ENCODE measurements around the gene ETV2. TPM values are rescaled to one million over a fixed set of nuclear protein-coding genes. Genes with fewer than 3 reads are reported as not detected.
"Not testable (repeated sequence)": the region's sequence is repeated elsewhere in the genome, so short reads cannot be mapped to it uniquely, and the experiment has no call there.

Gene ETV2
- total and polyA plus RNA-seq, 2 experiments from 2014 or later = 0.93 TPM; not detected in 1

DNA sequence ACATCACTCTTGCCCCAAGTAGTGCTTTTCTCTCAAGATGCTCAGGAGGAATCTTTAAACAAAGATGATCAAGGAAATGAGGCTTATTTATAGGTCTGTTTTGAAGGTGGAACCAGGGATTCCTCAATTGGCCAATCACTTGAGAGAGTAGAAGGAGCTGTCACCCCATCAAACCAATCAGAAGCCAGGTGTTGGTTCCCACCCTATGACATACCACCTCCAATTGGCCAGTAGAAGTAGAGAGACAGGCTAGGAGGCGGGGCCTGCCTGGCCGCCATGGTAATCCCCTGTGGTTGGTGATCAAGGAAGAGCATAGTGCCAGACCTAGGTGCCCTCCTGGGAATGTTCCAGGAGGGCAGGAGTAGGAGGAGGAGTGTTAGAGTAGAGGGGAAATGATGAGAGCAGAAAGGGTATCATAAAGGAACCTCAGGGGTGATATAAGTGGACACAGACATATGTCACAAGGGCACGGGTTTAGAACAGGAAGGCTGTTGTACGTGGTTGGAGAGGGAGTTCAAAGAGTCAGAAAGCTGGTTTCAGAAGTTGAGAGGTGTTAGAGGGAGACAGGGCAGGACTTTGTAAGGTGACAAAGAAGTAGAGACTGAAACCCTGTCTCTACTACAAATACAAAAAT lies 45.1 kb upstream of the ETV2 start:
- H3K9me2 ChIP-seq (ENCODE audit: insufficient read depth) = no peaks in the 10 kb centered on the region

GRCh38 chr19:35601971-35602370 lies 39.6 kb upstream of the ETV2 start:
- no peak overlapping the region for H3K4me2 ChIP-seq (ENCODE audit: unreplicated experiment)
- H3K9me2 ChIP-seq (ENCODE audit: insufficient read depth) = no peaks in the 10 kb centered on the region
- H3K36me3 ChIP-seq (ENCODE audit: low read depth) = no peaks in the 10 kb centered on the region
- no peak overlapping the region for H3K27ac ChIP-seq
- no peak overlapping the region for H3K9ac ChIP-seq
- no peak overlapping the region for H2AFZ ChIP-seq
- in situ Hi-C loops (cut with MboI) = no loop called here
- no peaks in the 10 kb centered on the region for H3K4me1 ChIP-seq (ENCODE audit: insufficient read depth)
- no peaks in the 10 kb centered on the region for H4K20me1 ChIP-seq (ENCODE audit: insufficient read depth)
- no peak overlapping the region for H3K4me3 ChIP-seq
- no peaks in the 10 kb centered on the region for H3F3A ChIP-seq (ENCODE audit: insufficient read depth)
- DNase-seq = no peak
- 13 to 21% methylated on average over 3 of the region's 3 CpGs for WGBS, 2 experiments (ENCODE audit: low coverage in 1 of 2, low lambda C conversion rate in 2 of 2, missing lambda C conversion rate in 2 of 2)
- H3K79me2 ChIP-seq (ENCODE audit: insufficient read depth) = no peaks in the 10 kb centered on the region
- peaks cover 3% of the 10 kb centered on the region; the same call in 1 of the 2 replicates for H3K27me3 ChIP-seq (replicated peaks; ENCODE audit: insufficient read depth)
- TF ChIP-seq EZH2phosphoT487 (IDR thresholded peaks at IDR 0.05; ENCODE audit: insufficient read depth, low read depth) (no peak), EZH2 (IDR thresholded peaks at IDR 0.05; ENCODE audit: insufficient read depth, poor library complexity, severe bottlenecking) (no peak)
- H3K9me3 ChIP-seq (ENCODE audit: low read depth) = no peaks in the 10 kb centered on the region

More for the DNA sequence above, 45.1 kb upstream of the ETV2 start:
- Histone ChIP-seq H2AFZ (no peak overlapping the region), H3K4me1 (ENCODE audit: insufficient read depth) (no peaks in the 10 kb centered on the region), H3K36me3 (ENCODE audit: low read depth) (no peaks in the 10 kb centered on the region), H3K27ac (no peak overlapping the region), H3K9ac (no peak overlapping the region), H3F3A (ENCODE audit: insufficient read depth) (no peaks in the 10 kb centered on the region), H3K9me3 (ENCODE audit: low read depth) (no peaks in the 10 kb centered on the region), H3K79me2 (ENCODE audit: insufficient read depth) (no peaks in the 10 kb centered on the region), H4K20me1 (ENCODE audit: insufficient read depth) (no peaks in the 10 kb centered on the region), H3K4me3 (no peak overlapping the region), H3K27me3 (replicated peaks; ENCODE audit: insufficient read depth) (peaks cover 3% of the 10 kb centered on the region; the same call in 1 of the 2 replicates), H3K4me2 (ENCODE audit: unreplicated experiment) (no peak overlapping the region)
- 35 to 41% methylated on average over 4 of the region's 4 CpGs for WGBS, 2 experiments (ENCODE audit: low coverage in 1 of 2, low lambda C conversion rate in 2 of 2, missing lambda C conversion rate in 2 of 2)
- no peak for TF ChIP-seq EZH2phosphoT487 (IDR thresholded peaks at IDR 0.05; ENCODE audit: insufficient read depth, low read depth)
- no peak for TF ChIP-seq EZH2 (IDR thresholded peaks at IDR 0.05; ENCODE audit: insufficient read depth, poor library complexity, severe bottlenecking)
- in situ Hi-C loops (cut with MboI) = no loop called here
- DNase-seq = no peak

DNA sequence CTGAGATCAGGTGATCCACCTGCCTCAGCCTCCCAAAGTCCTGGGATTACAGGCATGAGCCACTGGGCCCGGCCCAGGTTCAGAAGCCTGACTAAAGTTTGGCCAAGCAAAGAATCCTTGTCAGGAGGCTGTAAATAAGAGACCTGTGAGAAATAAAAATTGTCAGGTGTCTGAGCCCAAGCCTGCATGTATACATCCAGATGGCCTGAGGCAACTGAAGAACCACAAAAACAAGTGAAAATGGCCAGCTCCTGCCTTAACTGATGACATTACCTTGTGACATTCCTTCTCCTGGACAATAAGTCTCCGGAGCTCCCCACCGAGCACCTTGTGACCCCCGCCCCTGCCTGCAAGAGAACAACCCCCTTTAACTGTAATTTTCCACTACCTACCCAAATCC lies 37.1 kb upstream of the ETV2 start:
- H2AFZ ChIP-seq; H3K27me3 ChIP-seq (replicated peaks; ENCODE audit: insufficient read depth); H3K4me2 ChIP-seq (ENCODE audit: unreplicated experiment); H3K9ac ChIP-seq; H3K27ac ChIP-seq; H3K9me3 ChIP-seq (ENCODE audit: low read depth); H3K36me3 ChIP-seq (ENCODE audit: low read depth); H3K79me2 ChIP-seq (ENCODE audit: insufficient read depth); in situ Hi-C loops (cut with MboI); H3K9me2 ChIP-seq (ENCODE audit: insufficient read depth); H3F3A ChIP-seq (ENCODE audit: insufficient read depth); DNase-seq; H3K4me1 ChIP-seq (ENCODE audit: insufficient read depth); H3K4me3 ChIP-seq; H4K20me1 ChIP-seq (ENCODE audit: insufficient read depth): not testable (repeated sequence)
- 65 to 70% methylated on average over 4 of the region's 4 CpGs for WGBS, 2 experiments (ENCODE audit: low coverage in 1 of 2, low lambda C conversion rate in 2 of 2, missing lambda C conversion rate in 2 of 2)

- H3K27me3 ChIP-seq (replicated peaks; ENCODE audit: insufficient read depth); H3K27ac ChIP-seq; H3K36me3 ChIP-seq (ENCODE audit: low read depth); H3K4me2 ChIP-seq (ENCODE audit: unreplicated experiment); H3K4me3 ChIP-seq; H3K9me2 ChIP-seq (ENCODE audit: insufficient read depth); H3K9me3 ChIP-seq (ENCODE audit: low read depth); H3K79me2 ChIP-seq (ENCODE audit: insufficient read depth); H4K20me1 ChIP-seq (ENCODE audit: insufficient read depth); DNase-seq; H3K9ac ChIP-seq; in situ Hi-C loops (cut with MboI); H3K4me1 ChIP-seq (ENCODE audit: insufficient read depth); H3F3A ChIP-seq (ENCODE audit: insufficient read depth); H2AFZ ChIP-seq: not testable (repeated sequence)
- 41 to 42% methylated on average over 8 of the region's 8 CpGs for WGBS, 2 experiments (ENCODE audit: low coverage in 1 of 2, low lambda C conversion rate in 2 of 2, missing lambda C conversion rate in 2 of 2)
Measured at GRCh38 chr19:35607170-35607569, 34.4 kb upstream of the ETV2 start.

GRCh38 chr19:35607661-35608060 lies 33.9 kb upstream of the ETV2 start:
- no peaks in the 10 kb centered on the region for H3K36me3 ChIP-seq (ENCODE audit: low read depth)
- no peak for DNase-seq
- H3K27ac ChIP-seq = no peak overlapping the region
- H2AFZ ChIP-seq = no peak overlapping the region
- H3K4me1 ChIP-seq (ENCODE audit: insufficient read depth) = no peaks in the 10 kb centered on the region
- in situ Hi-C loops (cut with MboI) = no loop called here
- no peak overlapping the region for H3K4me2 ChIP-seq (ENCODE audit: unreplicated experiment)
- H3K9me2 ChIP-seq (ENCODE audit: insufficient read depth) = no peaks in the 10 kb centered on the region
- no peak overlapping the region for H3K9ac ChIP-seq
- no peaks in the 10 kb centered on the region for H3K79me2 ChIP-seq (ENCODE audit: insufficient read depth)
- no peaks in the 10 kb centered on the region for H3F3A ChIP-seq (ENCODE audit: insufficient read depth)
- H4K20me1 ChIP-seq (ENCODE audit: insufficient read depth) = no peaks in the 10 kb centered on the region
- WGBS, 2 experiments (ENCODE audit: low coverage in 1 of 2, low lambda C conversion rate in 2 of 2, missing lambda C conversion rate in 2 of 2) = 28 to 37% methylated on average over 3 of the region's 3 CpGs
- no peaks in the 10 kb centered on the region for H3K9me3 ChIP-seq (ENCODE audit: low read depth)
- H3K4me3 ChIP-seq = no peak overlapping the region
- no peaks in the 10 kb centered on the region for H3K27me3 ChIP-seq (replicated peaks; ENCODE audit: insufficient read depth)
- TF ChIP-seq EZH2phosphoT487 (IDR thresholded peaks at IDR 0.05; ENCODE audit: insufficient read depth, low read depth) = no peak
- no peak for TF ChIP-seq EZH2 (IDR thresholded peaks at IDR 0.05; ENCODE audit: insufficient read depth, poor library complexity, severe bottlenecking)

Data from GM23248 (cell line).